Esophagus muscularis mucosa (tissue), 3 donors: ENCODE results near the gene LMX1B.

Experiments
- CTCF ChIP-seq, 3 experiments: fragments of 200-600 bp in 2 of 3; fragments of 450-650 bp in 1 of 3; sonication (generic) in 2 of 3; IDR thresholded peaks; one replicate each; pipeline ENCODE4 v1.5.1; 2017 to 2019; ENCODE audit warnings: antibody characterized with exemption in 3 of 3, mild to moderate bottlenecking in 2 of 3, moderate library complexity in 1 of 3
- POLR2AphosphoS5 ChIP-seq, 2 donors: sonication (generic); formaldehyde crosslinking; IDR thresholded peaks; one replicate each; pipeline ENCODE4 v1.6.1; 2017; ENCODE audit warnings: antibody characterized with exemption in 2 of 2

GRCh38 chr9:126720036-126720435 lies 106.3 kb downstream of the LMX1B start:
- no peak for TF ChIP-seq POLR2AphosphoS5 (IDR thresholded peaks at IDR 0.05)
- no peak for TF ChIP-seq CTCF (IDR thresholded peaks at IDR 0.05)
